Cardiac ventricle fibroblast (primary cell): ENCODE measurements around the gene AFP. TPM values are rescaled to one million over a fixed set of nuclear protein-coding genes. Genes with fewer than 3 reads are reported as not detected.

Experiments used
- total RNA-seq: library from RNA; depleted of rRNA; stranded (reverse); fragments of >200 nt; gene quantifications from 2 replicates; pipeline ENCODE4 v1.2.3, GENCODE V29; 2015

Gene AFP
- total RNA-seq = 0.29 and 0.75 TPM in 2 replicates

GRCh38 chr4:73435984-73436383 lies at the start of gene AFP:
Gene AFP (plus strand): TSS chr4:73436221. CDS start chr4:73436263, 42 bp downstream.

DNA sequence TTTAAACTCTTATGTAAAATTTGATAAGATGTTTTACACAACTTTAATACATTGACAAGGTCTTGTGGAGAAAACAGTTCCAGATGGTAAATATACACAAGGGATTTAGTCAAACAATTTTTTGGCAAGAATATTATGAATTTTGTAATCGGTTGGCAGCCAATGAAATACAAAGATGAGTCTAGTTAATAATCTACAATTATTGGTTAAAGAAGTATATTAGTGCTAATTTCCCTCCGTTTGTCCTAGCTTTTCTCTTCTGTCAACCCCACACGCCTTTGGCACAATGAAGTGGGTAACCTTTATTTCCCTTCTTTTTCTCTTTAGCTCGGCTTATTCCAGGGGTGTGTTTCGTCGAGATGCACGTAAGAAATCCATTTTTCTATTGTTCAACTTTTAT lies 32.0 kb upstream of the AFP start, which contains the start of gene ALB:
Gene ALB (plus strand): TSS at position 246 of the 400 bp plus-strand sequence. CDS start 41 bp downstream, at position 287.

DNA sequence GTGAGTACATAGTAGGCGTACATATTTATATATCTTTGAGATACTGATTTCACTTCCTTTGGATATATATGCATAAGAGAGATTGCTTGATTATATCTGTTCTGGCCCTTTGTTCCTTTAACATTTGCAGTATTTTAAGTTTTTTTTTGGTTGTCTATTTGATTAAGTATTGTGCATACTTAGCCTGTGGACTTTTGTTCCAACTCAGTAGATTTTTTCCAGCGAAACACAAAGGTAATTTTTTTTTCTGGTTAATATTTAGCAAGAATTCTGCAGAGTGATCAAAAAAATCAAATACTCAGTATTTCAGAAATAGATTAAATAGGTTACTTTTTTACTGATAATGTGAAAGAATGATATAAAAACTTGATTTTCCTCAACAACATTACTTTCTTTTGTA lies 45.3 kb downstream of the AFP start, which contains the start of gene AFM:
Gene AFM (plus strand): TSS at position 388 of the 400 bp plus-strand sequence. CDS start 31 bp downstream, outside the sequence.

Other genes with a start within 250 kb of the AFP start
- 36.6 and 37.4 TPM in 2 replicates for gene ANKRD17, start 177.4 kb upstream of the AFP start, total RNA-seq
- gene ALB, start 31.9 kb upstream of the AFP start, total RNA-seq = not detected in 2 replicates
- gene AFM, start 45.5 kb downstream of the AFP start, total RNA-seq = not detected in 2 replicates
- not detected in 2 replicates for gene RASSF6, start 184.2 kb downstream of the AFP start, total RNA-seq